Testis (tissue), 2 donors: Measurements from ENCODE around the gene HMOX1.

Source experiments
- CTCF ChIP-seq, 3 experiments: fragments of 450-650 bp in 2 of 3; fragments of 200-600 bp in 1 of 3; sonication (generic) in 1 of 3; IDR thresholded peaks; one replicate each; pipeline ENCODE4 v1.5.1; 2016 to 2019; ENCODE audit warnings: antibody characterized with exemption in 3 of 3, mild to moderate bottlenecking in 2 of 3, moderate library complexity in 1 of 3
- POLR2A ChIP-seq: fragments of 450-650 bp; IDR thresholded peaks from one replicate; pipeline ENCODE4 v1.6.1; 2017; ENCODE audit warnings: antibody characterized with exemption, mild to moderate bottlenecking, moderate library complexity

- TF ChIP-seq CTCF (IDR thresholded peaks at IDR 0.05) = no peak
- TF ChIP-seq POLR2A = no peak
These were observed 29.1 kb downstream of the HMOX1 start for GRCh38 chr22:35409783-35410662.
